Upper lobe of left lung (tissue), 6 donors: ENCODE results near the gene FAM72C. TPM values are rescaled to one million over a fixed set of nuclear protein-coding genes. Genes with fewer than 3 reads are reported as not detected.
"Not testable (repeated sequence)": the region's sequence is repeated elsewhere in the genome, so short reads cannot be mapped to it uniquely, and the experiment has no call there.

Source experiments
- ATAC-seq, 2 donors: fragments of 200-7000 bp; cut with Tn5 transposase; one replicate each; pipeline ENCODE4 v1.9.1; 2022; ENCODE audit warnings: mild to moderate bottlenecking in 2 of 2, moderate library complexity in 2 of 2; ENCODE audit not compliant: low FRiP score in 2 of 2
- DNase-seq, 2 donors: peaks; one replicate each; pipeline ENCODE4 v3.0.0-alpha.2; 2019 to 2020
- H3K27ac ChIP-seq, 4 donors: fragments of 200-600 bp; sonication (generic); one replicate each; pipeline ENCODE4 v1.5.1; 2016 to 2019
- H3K27me3 ChIP-seq, 4 donors: fragments of 200-600 bp; sonication (generic); one replicate each; pipeline ENCODE4 v1.5.1; 2017 to 2019
- H3K36me3 ChIP-seq, 4 donors: fragments of 200-600 bp; sonication (generic); one replicate each; pipeline ENCODE4 v1.5.1; 2016 to 2019
- H3K4me1 ChIP-seq, 4 donors: fragments of 200-600 bp; sonication (generic); one replicate each; pipeline ENCODE4 v1.5.1; 2018 to 2019
- H3K4me3 ChIP-seq, 4 donors: fragments of 200-600 bp; sonication (generic); one replicate each; pipeline ENCODE4 v1.5.1; 2017 to 2019; ENCODE audit warnings: mild to moderate bottlenecking in 2 of 4, moderate library complexity in 1 of 4
- H3K9me3 ChIP-seq, 4 donors: fragments of 200-600 bp; sonication (generic); one replicate each; pipeline ENCODE4 v1.5.1; 2018 to 2019
- WGBS, 2 donors: methylation state at CpG; one replicate each; pipeline ENCODE4 v1.1.5; 2017 to 2018; 5-methylcytosine and 5-hydroxymethylcytosine counted together
- total RNA-seq, 6 donors: library from RNA; depleted of rRNA in 4 of 6; stranded (reverse); fragments of >200 nt in 4 of 6; gene quantifications; one replicate each; pipeline versions ENCODE4 v1.1.0 to v1.2.1, GENCODE V29; 2016 to 2021
- donor health status: DM: no; HTN: no; CAD: no; lungs with moderate emphysema.
- donor health status: DM: no; HTN: yes; CAD: no; lungs with severe emphysema.

FAM72C gene
- total RNA-seq, 6 donors from 2014 or later = 0.13 to 0.26 TPM; not detected in 4

DNA sequence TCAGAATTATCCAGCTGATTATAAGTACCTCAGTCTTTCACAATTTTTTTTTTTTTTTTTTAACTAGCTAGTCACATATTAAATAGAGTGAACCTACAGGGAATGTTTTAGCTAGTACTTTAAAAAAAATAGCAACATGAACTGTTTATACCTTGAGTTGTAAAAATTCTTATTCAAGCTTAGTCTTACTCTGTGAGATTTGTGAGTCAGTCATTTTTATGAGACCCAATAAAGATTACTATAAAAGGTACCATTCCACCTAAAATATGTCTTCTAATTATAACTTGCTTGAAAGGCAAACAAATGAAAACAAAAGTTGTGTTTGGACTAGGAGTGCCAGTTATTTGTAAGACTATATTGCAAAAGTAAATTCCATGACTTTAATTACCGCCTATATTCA is 5.9 kb downstream of the FAM72C start:
- not testable (repeated sequence) for ATAC-seq, H3K27ac ChIP-seq, H3K4me1 ChIP-seq, H3K36me3 ChIP-seq, H3K4me3 ChIP-seq, DNase-seq, H3K27me3 ChIP-seq, H3K9me3 ChIP-seq
- WGBS, 2 donors = no CpG with 5 or more reads among the region's 1 CpG

DNA sequence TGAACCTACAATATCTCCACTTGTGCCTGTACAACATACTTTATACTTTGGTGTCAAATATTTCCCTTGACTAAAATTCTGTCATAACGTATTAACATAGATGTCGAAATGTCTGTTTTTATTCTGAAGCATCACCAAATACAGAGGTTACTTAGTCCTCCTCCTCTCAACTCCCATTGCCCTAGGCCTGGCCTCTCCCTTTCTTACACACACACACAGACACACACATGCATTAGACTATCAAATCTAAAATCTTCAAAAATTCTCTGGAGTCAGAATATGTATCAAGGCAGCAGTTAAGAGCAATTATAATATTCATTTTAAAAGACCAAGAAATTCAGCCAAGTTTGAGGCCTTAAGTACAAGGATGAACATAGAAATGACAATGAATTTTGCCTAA is 7.5 kb downstream of the FAM72C start:
- not testable (repeated sequence) for H3K9me3 ChIP-seq, DNase-seq, ATAC-seq, H3K4me1 ChIP-seq, H3K36me3 ChIP-seq, H3K4me3 ChIP-seq, H3K27ac ChIP-seq, H3K27me3 ChIP-seq
- WGBS, 2 donors = no CpG with 5 or more reads among the region's 2 CpGs

DNA sequence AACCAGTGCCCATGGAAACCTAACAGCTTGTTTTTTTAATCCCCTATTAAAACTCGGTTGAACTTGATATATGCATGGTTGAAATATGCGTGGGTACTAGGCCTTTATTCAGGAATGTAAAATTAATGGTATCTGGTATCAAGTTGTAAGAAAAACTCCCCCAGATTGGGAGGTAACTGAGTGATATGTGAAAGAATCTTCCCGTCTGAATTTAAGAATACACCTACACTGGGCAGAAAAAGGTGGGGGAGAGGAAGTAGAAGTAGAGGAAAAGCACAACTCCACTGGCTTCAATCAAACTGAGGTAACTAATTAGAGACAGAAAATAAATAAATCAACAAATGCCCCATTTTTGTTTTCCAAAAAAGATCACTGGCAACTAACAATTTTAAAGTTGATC is 15.9 kb downstream of the FAM72C start:
- not testable (repeated sequence) for H3K27me3 ChIP-seq, DNase-seq, H3K4me3 ChIP-seq, H3K9me3 ChIP-seq, H3K36me3 ChIP-seq, H3K4me1 ChIP-seq, H3K27ac ChIP-seq, ATAC-seq
- no CpG with 5 or more reads among the region's 3 CpGs for WGBS, 2 donors

DNA sequence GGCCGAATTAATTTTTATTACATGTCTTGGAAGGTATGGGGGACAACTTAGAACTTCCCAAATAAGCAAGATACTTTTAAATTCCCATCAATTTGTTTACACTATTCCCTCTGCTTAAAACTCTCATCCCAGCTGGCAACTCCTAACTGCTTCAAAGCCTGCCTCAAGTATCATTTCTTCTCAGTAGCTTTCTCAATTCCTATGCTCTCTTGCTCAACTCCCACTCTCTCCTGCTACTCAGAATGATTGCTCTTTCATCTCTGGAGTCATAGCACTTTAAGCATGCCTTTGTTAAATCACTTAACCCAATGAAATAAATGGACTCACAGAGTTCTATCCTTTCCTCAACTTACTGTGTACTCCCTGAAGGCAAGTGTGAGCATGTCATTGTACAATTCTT is 18.9 kb downstream of the FAM72C start:
- H3K4me1 ChIP-seq, H3K27me3 ChIP-seq, DNase-seq, H3K9me3 ChIP-seq, H3K27ac ChIP-seq, ATAC-seq, H3K36me3 ChIP-seq, H3K4me3 ChIP-seq: not testable (repeated sequence)
- no CpG with 5 or more reads among the region's 1 CpG for WGBS, 2 donors

DNA sequence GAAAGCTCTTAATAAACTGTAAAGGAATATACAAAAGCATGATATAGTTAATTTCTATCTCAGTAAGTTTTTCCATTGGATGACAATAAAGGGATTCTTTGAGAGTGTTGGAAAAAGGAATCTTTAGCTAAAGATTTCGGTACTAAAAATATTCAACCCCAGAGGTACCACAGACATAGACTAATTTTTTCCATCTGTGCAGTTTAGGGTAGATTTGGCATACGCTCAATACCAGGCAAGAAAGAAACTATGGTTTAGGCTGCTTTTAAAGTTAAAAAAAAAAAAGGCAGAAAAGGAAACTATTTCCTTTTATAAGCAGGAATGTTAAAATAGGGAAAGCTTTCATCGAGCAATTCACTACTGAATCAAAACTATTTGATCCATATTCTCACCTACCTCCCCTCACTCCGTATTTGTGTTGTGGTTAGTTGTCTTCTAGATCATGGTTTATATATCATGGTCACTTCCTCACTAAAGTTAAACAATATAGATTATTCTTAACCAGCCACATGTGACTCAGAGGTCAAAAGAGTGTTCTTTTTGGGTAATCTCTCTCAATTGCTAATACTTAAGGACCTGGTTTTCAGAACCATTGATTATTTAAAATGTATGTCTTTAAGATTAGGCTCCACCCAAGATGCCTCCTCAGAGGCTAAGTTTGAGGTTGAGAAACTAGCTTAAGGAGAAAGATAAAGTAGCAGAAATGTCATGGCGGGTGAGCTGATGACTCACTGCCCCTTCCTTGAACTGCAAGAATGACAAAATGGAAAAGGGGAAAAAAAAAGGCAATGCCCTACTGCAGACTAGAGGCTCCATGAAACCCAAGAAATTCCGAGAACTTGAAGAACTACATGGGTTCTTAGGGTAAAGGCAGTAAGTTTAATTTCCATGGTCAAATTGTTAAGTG is 20.0 kb downstream of the FAM72C start:
- H3K4me3 ChIP-seq, DNase-seq, H3K9me3 ChIP-seq, H3K4me1 ChIP-seq, H3K27me3 ChIP-seq, H3K27ac ChIP-seq, H3K36me3 ChIP-seq: not testable (repeated sequence)
- WGBS, 2 donors = no CpG with 5 or more reads among the region's 6 CpGs
- peak in 1 of 2 donors; percentile 88 for ATAC-seq

DNA sequence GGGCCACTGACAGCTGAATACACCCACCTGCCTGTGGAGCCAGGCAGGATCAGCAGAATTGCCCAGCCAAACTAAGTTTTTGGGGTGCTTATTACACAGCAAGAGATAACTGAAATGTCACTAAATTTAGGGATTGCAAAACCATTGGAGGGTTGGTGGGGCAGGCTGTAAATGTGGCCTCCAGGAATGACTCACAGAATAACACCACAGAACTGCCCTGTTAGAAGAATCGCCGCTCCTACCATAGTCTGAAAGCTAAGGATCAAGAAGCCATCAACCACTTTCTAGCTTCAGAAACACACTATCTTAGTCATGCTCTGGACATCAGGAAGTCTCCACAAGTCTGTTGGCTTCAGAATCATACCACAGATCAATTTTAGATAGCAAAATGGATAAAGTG is 24.0 kb downstream of the FAM72C start:
- not testable (repeated sequence) for H3K4me3 ChIP-seq, ATAC-seq, H3K36me3 ChIP-seq, H3K27ac ChIP-seq, H3K9me3 ChIP-seq, DNase-seq, H3K4me1 ChIP-seq, H3K27me3 ChIP-seq
- no CpG with 5 or more reads among the region's 2 CpGs for WGBS, 2 donors

DNA sequence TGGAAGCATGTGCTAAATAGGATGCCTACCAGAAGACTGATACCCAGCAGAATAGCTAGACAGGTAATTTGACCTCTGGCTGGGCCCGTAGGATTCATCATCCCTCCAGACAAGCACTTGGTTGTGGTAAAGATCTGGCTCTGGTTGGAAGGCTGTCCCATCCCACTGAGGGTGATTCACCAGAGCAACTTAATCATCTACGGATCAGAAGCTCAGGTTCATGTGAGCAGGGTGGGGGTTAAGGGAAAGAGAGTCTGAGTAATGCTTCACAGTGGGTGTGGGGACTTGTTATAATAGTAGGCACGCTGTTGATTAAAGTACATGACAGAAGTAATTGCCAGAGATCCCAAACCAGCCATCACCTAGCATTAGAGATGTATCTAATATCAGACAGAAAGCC is 26.5 kb downstream of the FAM72C start:
- H3K36me3 ChIP-seq, H3K4me1 ChIP-seq, H3K27ac ChIP-seq, DNase-seq, H3K9me3 ChIP-seq, H3K4me3 ChIP-seq, H3K27me3 ChIP-seq: not testable (repeated sequence)
- no CpG with 5 or more reads among the region's 3 CpGs for WGBS, 2 donors
- peak in 1 of 2 donors; percentile 76 for ATAC-seq

DNA sequence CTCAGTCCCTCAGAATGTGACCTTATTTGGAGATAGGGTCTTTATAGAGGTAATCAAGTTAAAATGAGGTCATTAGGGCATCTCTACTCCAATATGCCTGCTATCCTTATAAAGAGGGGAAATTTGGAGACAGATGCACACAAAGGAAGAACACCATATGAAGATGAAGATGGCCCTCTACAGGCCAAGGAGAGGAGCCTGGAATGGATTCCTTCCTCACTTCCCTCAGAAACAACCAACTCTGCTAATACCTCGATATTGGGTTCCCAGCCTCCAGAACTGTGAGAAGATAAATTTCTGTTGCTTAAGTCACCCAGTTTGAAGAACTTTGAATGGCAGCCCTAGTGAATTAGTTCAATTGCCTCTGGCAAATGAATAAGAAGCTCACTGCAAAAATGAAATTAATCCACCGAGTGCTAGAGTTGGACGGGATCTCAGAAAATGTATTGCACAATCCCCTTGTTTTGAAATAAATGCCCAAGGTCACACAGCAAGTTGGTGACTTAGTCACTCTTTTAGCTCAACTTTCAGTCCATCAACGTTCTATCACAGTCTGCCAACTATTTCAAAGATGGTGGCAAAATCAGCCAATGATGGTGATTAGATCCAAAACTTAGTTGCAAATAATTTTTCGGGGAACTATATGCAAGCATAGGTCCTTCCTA is 27.1 kb downstream of the FAM72C start:
- not testable (repeated sequence) for DNase-seq, H3K9me3 ChIP-seq, H3K36me3 ChIP-seq, H3K27me3 ChIP-seq, H3K27ac ChIP-seq, H3K4me3 ChIP-seq, H3K4me1 ChIP-seq
- peak in 1 of 2 donors; percentile 75 for ATAC-seq
- no CpG with 5 or more reads among the region's 5 CpGs for WGBS, 2 donors

DNA sequence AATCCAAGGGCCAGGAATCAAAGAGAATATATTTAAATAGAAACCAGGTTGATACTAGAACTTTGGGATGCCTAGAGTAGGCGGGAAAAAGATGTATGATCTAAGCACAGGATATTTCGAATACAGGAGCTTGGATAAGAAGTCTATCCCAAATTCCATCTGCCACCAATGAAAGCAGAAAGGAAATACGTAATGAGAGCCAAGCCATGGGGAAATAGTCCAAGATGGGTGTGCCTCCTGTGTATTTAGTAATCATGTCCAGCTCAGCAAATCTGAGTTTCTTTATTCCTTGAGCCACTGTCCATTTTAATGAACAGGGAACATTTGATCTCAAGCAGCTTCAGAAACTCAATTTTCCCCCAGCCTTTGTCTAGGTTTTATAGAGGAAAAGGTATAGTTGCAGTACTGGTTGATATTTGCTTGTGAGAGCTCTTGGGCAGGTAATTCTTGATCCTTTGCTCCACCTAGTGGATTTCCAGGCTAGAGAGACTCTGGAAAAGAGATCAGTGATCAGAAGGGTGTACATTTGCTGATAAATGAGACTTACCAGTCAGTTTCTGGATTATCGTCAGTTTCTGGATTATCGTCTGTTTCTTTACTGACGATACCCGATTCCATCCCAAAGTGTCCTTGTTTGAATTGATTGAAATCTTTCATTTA is 28.3 kb downstream of the FAM72C start:
- WGBS, 2 donors = no CpG with 5 or more reads among the region's 7 CpGs
- H3K4me3 ChIP-seq, H3K27me3 ChIP-seq, H3K4me1 ChIP-seq, H3K9me3 ChIP-seq, DNase-seq, H3K36me3 ChIP-seq, H3K27ac ChIP-seq: not testable (repeated sequence)
- ATAC-seq = peak in 1 of 2 donors; percentile 79

DNA sequence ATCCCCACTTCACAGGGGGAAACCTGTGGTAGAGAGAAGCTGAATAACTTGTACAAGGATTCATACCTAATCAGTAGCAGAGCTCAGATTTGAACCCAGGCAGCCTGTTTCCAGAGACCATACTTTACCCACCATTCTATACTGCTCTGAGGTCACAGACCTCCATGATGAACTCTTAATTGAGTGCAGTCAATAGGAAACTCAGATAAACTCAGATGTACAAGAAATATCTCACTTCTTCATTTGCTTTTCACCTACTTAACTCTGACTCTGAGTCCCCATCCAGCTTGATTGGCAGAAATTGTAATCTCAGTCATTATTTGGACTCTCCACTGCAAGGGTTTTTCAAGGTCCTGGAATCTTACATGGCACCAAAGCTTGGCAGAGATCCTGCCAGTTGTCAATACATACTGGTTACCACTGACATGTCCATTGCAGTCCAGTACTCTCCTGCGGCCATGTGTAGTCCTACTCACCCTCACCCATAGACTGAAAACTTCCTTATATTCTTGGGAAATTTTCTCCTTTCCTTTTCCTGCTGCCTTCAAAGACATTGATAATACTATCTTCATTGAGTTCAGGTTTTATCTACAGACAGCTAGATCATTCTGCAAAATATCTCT is 29.4 kb downstream of the FAM72C start:
- not testable (repeated sequence) for H3K36me3 ChIP-seq, DNase-seq
- no CpG with 5 or more reads among the region's 1 CpG for WGBS, 2 donors

DNA sequence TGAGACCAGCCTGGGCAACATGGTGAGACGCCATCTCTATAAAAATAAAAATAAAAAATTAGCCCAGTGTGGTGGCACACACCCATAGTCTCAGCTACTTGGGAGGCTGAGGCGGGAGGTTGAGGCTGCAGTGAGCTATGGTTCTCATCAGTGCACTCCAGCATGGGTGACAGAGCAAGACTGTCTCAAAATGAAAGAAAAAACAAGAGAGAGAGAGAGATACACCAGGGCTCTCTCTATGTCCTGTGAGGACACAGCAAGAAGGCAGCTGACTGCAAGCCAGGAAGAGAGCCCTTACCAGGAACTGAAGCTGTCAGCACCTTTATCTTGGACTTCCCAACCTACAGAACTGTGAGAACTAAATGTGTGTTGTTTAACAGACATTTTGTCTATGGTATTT is 32.1 kb downstream of the FAM72C start:
- H3K27me3 ChIP-seq, ATAC-seq, H3K9me3 ChIP-seq, H3K4me1 ChIP-seq, DNase-seq, H3K36me3 ChIP-seq, H3K4me3 ChIP-seq, H3K27ac ChIP-seq: not testable (repeated sequence)
- WGBS, 2 donors = no CpG with 5 or more reads among the region's 2 CpGs

More for the DNA sequence above, 29.4 kb downstream of the FAM72C start:
- not testable (repeated sequence) for ATAC-seq, H3K27me3 ChIP-seq, H3K4me1 ChIP-seq, H3K4me3 ChIP-seq, H3K9me3 ChIP-seq, H3K27ac ChIP-seq

DNA sequence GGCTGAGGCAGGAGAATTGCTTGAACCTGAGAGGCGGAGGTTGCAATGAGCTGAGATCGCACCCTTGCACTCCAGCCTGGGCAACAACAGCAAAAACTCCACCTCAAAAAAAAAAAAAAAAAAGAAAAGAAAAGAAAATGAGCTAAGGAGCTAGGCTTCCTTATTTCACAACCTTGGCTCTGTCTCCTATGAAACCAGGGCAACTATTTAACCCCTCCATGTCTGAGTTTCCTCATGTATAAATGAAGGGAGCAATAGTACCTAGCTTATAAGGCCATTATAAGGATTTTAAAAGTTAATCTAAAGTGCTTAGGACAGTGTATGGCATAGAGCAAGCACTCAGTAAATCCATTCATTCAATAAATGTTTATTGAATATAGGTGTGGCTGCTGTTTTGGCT is 32.9 kb downstream of the FAM72C start:
- H3K4me1 ChIP-seq, H3K9me3 ChIP-seq, DNase-seq, H3K27me3 ChIP-seq, H3K4me3 ChIP-seq, H3K27ac ChIP-seq, H3K36me3 ChIP-seq: not testable (repeated sequence)
- ATAC-seq = peak in 1 of 2 donors; percentile 71
- WGBS, 2 donors = no CpG with 5 or more reads among the region's 2 CpGs
